HepG2 (cell line): Measurements from ENCODE around the gene OSBPL3. TPM values are rescaled to one million over a fixed set of nuclear protein-coding genes. Genes with fewer than 3 reads are reported as not detected.

Experiments used
- AGO2 ChIP-seq: fragments of 200-400 bp; formaldehyde crosslinking; optimal IDR thresholded peaks from 2 replicates; pipeline ENCODE3; 2017; ENCODE audit warnings: mild to moderate bottlenecking, low read depth, low read length, moderate library complexity
- ARNTL ChIP-seq: sonication (generic); formaldehyde crosslinking; IDR thresholded peaks from 2 replicates; pipeline ENCODE4 v1.4.0; 2020; ENCODE audit warnings: mild to moderate bottlenecking, missing genetic modification reagents
- KDM2A ChIP-seq: sonication (generic); formaldehyde crosslinking; IDR thresholded peaks from 2 replicates; pipeline ENCODE4 v1.4.0; 2020; ENCODE audit warnings: low read depth, missing genetic modification reagents, borderline replicate concordance
- MAZ ChIP-seq, 2 experiments: sonication (generic) in 1 of 2; formaldehyde crosslinking in 1 of 2; IDR thresholded peaks; 2 replicates each; pipeline versions ENCODE4 v1.5.0 to v1.6.1; 2012 to 2020; ENCODE audit warnings: low read depth in 2 of 2, mild to moderate bottlenecking in 2 of 2, borderline replicate concordance in 1 of 2, improper control_type of control experiment in 1 of 2, low read length in 1 of 2, missing genetic modification reagents in 1 of 2, moderate library complexity in 1 of 2
- NCOA2 ChIP-seq: sonication (generic); formaldehyde crosslinking; IDR thresholded peaks from 2 replicates; pipeline ENCODE4 v1.8.0; 2022; ENCODE audit warnings: inconsistent platforms
- PHF21A ChIP-seq: sonication (generic); formaldehyde crosslinking; IDR thresholded peaks from 2 replicates; pipeline ENCODE4 v1.5.0; 2020; ENCODE audit warnings: mild to moderate bottlenecking, missing genetic modification reagents
- SATB2 ChIP-seq: sonication (generic); formaldehyde crosslinking; IDR thresholded peaks from 2 replicates; pipeline ENCODE4 v1.5.0; 2020; ENCODE audit warnings: missing genetic modification reagents
- SMARCC2 ChIP-seq: fragments of 450-650 bp; IDR thresholded peaks from 2 replicates; pipeline ENCODE4 v1.6.1; 2017; ENCODE audit warnings: antibody characterized with exemption, mild to moderate bottlenecking
- SNAPC5 ChIP-seq: sonication (generic); formaldehyde crosslinking; IDR thresholded peaks from 2 replicates; pipeline ENCODE4 v1.8.1; 2023; ENCODE audit warnings: mild to moderate bottlenecking, missing genetic modification reagents, borderline replicate concordance
- SOX13 ChIP-seq, 3 experiments: fragments of 450-650 bp in 1 of 3; sonication (generic) in 1 of 3; formaldehyde crosslinking in 1 of 3; IDR thresholded peaks in 2 of 3; conservative IDR thresholded peaks in 1 of 3; 2 replicates each; pipeline versions ENCODE4 v1.5.0 to v1.6.1; 2016 to 2020; ENCODE audit warnings: antibody characterized with exemption in 1 of 3, mild to moderate bottlenecking in 1 of 3, missing compliant biosample characterization in 1 of 3, missing genetic modification reagents in 1 of 3, moderate library complexity in 1 of 3
- TFE3 ChIP-seq: IDR thresholded peaks from 2 replicates; pipeline ENCODE4 v1.6.1; 2016
- ZMYM4 ChIP-seq: sonication (generic); formaldehyde crosslinking; IDR thresholded peaks from 2 replicates; pipeline ENCODE4 v1.8.1; 2023; ENCODE audit warnings: mild to moderate bottlenecking, missing genetic modification reagents
- ZNF143 ChIP-seq: sonication (generic); formaldehyde crosslinking; IDR thresholded peaks from 2 replicates; pipeline ENCODE4 v1.4.0; 2020; ENCODE audit warnings: missing genetic modification reagents
- ZNF20 ChIP-seq: sonication (generic); formaldehyde crosslinking; IDR thresholded peaks from 2 replicates; pipeline ENCODE4 v1.4.0; 2020; ENCODE audit warnings: mild to moderate bottlenecking, moderate library complexity, missing genetic modification reagents
- ZNF431 ChIP-seq: sonication (generic); formaldehyde crosslinking; IDR thresholded peaks from 2 replicates; pipeline ENCODE4 v1.9.0; 2022; ENCODE audit warnings: missing genetic modification reagents, low read depth, mild to moderate bottlenecking, borderline replicate concordance
- ZNF441 ChIP-seq: sonication (generic); formaldehyde crosslinking; IDR thresholded peaks from 2 replicates; pipeline ENCODE4 v1.7.0; 2021; ENCODE audit warnings: missing genetic modification reagents, borderline replicate concordance
- ZNF691 ChIP-seq: sonication (generic); formaldehyde crosslinking; IDR thresholded peaks from 2 replicates; pipeline ENCODE4 v1.4.0; 2020; ENCODE audit warnings: missing genetic modification reagents, low read depth, mild to moderate bottlenecking, borderline replicate concordance
- ZNF703 ChIP-seq: sonication (generic); formaldehyde crosslinking; IDR thresholded peaks from 2 replicates; pipeline ENCODE4 v1.5.1; 2020; ENCODE audit warnings: missing genetic modification reagents, mild to moderate bottlenecking, moderate library complexity, borderline replicate concordance
- ZNF772 ChIP-seq: sonication (generic); formaldehyde crosslinking; IDR thresholded peaks from 2 replicates; pipeline ENCODE4 v1.5.0; 2020; ENCODE audit warnings: mild to moderate bottlenecking, missing genetic modification reagents
- ZNF776 ChIP-seq: sonication (generic); formaldehyde crosslinking; IDR thresholded peaks from 2 replicates; pipeline ENCODE4 v1.4.0; 2020; ENCODE audit warnings: mild to moderate bottlenecking, missing genetic modification reagents
- ZNF788 ChIP-seq: sonication (generic); formaldehyde crosslinking; IDR thresholded peaks from 2 replicates; pipeline ENCODE4 v1.5.0; 2020; ENCODE audit warnings: mild to moderate bottlenecking, missing genetic modification reagents, borderline replicate concordance
- polyA plus RNA-seq, 8 experiments: library from polyadenylated mRNA; depleted of rRNA in 3 of 8; stranded (reverse) in 7 of 8; unstranded in 1 of 8; fragments of >200 nt; fragmentation: Illumina TruSeq in 4 of 8; extraction: Trizol in 4 of 8; gene quantifications; 2 replicates each; pipeline versions ENCODE4 v1.2.1 to v1.2.3, GENCODE V29; 2011 to 2016; ENCODE audit warnings: low read depth in 4 of 8, missing spikeins in 1 of 8, mixed read lengths in 1 of 8; ENCODE audit not compliant: insufficient read depth in 1 of 8
- total RNA-seq, 5 experiments: library from RNA; depleted of rRNA; stranded (reverse); fragments of >200 nt; fragmentation: Illumina TruSeq; extraction: Trizol; gene quantifications; 2 replicates each; pipeline ENCODE4 v1.2.3, GENCODE V29; 2016; ENCODE audit warnings: low read depth in 1 of 5

OSBPL3 gene
- total and polyA plus RNA-seq, 2 of the 13 experiments (the other 11 are each of a cell fraction or from before 2014, with no cell fraction given), result 8.8 to 28.9 TPM

GRCh38 chr7:24979863-24980533 is at the start of gene OSBPL3 (continued):
- TF ChIP-seq ZMYM4 (CRISPR knock-in tag) (peak; percentile 50; the same call in 1 of the 2 replicates), SATB2 (peak; percentile 16; the same call in 1 of the 2 replicates), ZNF441 (peak; percentile 17; the same call in 1 of the 2 replicates), ZNF772 (CRISPR knock-in tag) (peak; percentile 8; the same call in 1 of the 2 replicates), ZNF691 (CRISPR knock-in tag) (peak; percentile 21; the same call in 1 of the 2 replicates), PHF21A (CRISPR knock-in tag) (no peak), ZNF788 (peak; percentile 59; the same call in 1 of the 2 replicates), ARNTL (CRISPR knock-in tag) (no peak), ZNF431 (CRISPR knock-in tag) (no peak; the same call in 1 of the 2 replicates), SMARCC2 (no peak), MAZ (IDR thresholded peaks at IDR 0.05; ENCODE audit: borderline replicate concordance, low read depth, low read length) (peak; percentile 96), MAZ (CRISPR knock-in tag; IDR thresholded peaks at IDR 0.05; ENCODE audit: low read depth) (peak; percentile 95), ZNF776 (CRISPR knock-in tag) (peak; percentile 68; the same call in 1 of the 2 replicates), KDM2A (CRISPR knock-in tag) (peak; percentile 47; the same call in 1 of the 2 replicates), SNAPC5 (CRISPR knock-in tag) (peak; percentile 32; the same call in 1 of the 2 replicates), ZNF703 (CRISPR knock-in tag) (0 out of 2 replicates have a peak, but pooled peaks have one; percentile 66), ZNF143 (CRISPR knock-in tag) (peak; percentile 3; the same call in 1 of the 2 replicates), SOX13 (IDR thresholded peaks at IDR 0.05) (no peak), SOX13 (CRISPR knock-in tag; conservative IDR thresholded peaks at IDR 0.05 in 1 of 2, IDR thresholded peaks at IDR 0.05 in 1 of 2) (peak in 1 of 2 experiments; percentile 24; a peak in 1 of 4 replicates), TFE3 (CRISPR knock-in tag) (peak; percentile 7; the same call in 1 of the 2 replicates), NCOA2 (CRISPR knock-in tag) (no peak), ZNF20 (CRISPR knock-in tag) (peak; percentile 97), AGO2 (peak; percentile 73)
